Measurements from ENCODE around the gene MEGF11. TPM values are rescaled to one million over a fixed set of nuclear protein-coding genes. Genes with fewer than 3 reads are reported as not detected.

The MEGF11 gene
- total RNA-seq, 1 experiment from 2014 or later, result 0.09 TPM

- TF ChIP-seq CTCF (IDR thresholded peaks at IDR 0.05; ENCODE audit: unreplicated experiment), result no peak
- intact Hi-C loops (cut with micrococcal nuclease), result loop anchor here (5.0 kb wide), 1 partner anchor 97 kb away; the partner anchor contains the start of gene MAP2K1
- H3K36me3 Mint-ChIP-seq (ENCODE audit: insufficient read depth, unreplicated experiment), result peaks cover 4% of the 10 kb centered on the region
- no peak overlapping the region for H3K4me3 Mint-ChIP-seq (ENCODE audit: unreplicated experiment)
- no TSS peak for BruUV-seq (replicated peaks)
- ChIA-PET POLR2A (no interaction called here), CTCF (interaction anchor here (1.0 to 2.3 kb wide), 2 partner anchors 208 to 373 kb away, joined by 3 to 5 read pairs; no protein-coding TSS in a partner anchor)
- no peaks in the 10 kb centered on the region for H3K27me3 Mint-ChIP-seq (ENCODE audit: insufficient read depth, unreplicated experiment)
- peaks cover 11% of the 10 kb centered on the region for H3K4me1 Mint-ChIP-seq (ENCODE audit: insufficient read depth, unreplicated experiment)
- DNase-seq (ENCODE audit: unreplicated experiment), result no peak
- H3K9me3 Mint-ChIP-seq (ENCODE audit: unreplicated experiment), result no peaks in the 10 kb centered on the region
- H3K27ac Mint-ChIP-seq (ENCODE audit: low read depth, unreplicated experiment), result no peak overlapping the region
Observed at GRCh38 chr15:66290007-66290406, 36.5 kb upstream of the MEGF11 start.

- ChIA-PET CTCF (interaction anchor here (0.6 to 2.9 kb wide), 12 partner anchors 10 to 692 kb away, joined by 3 to 14 read pairs (median 4); no protein-coding TSS in a partner anchor), POLR2A (interaction anchor here (0.6 to 2.3 kb wide), 6 partner anchors 36 to 678 kb away, joined by 3 to 6 read pairs (median 3); partner anchors contain the start of genes INTS14, MAP2K1 and RAB11A)
- no peak overlapping the region for H3K4me3 Mint-ChIP-seq (ENCODE audit: unreplicated experiment)
- no peak overlapping the region for H3K27ac Mint-ChIP-seq (ENCODE audit: low read depth, unreplicated experiment)
- no peaks in the 10 kb centered on the region for H3K9me3 Mint-ChIP-seq (ENCODE audit: unreplicated experiment)
- H3K36me3 Mint-ChIP-seq (ENCODE audit: insufficient read depth, unreplicated experiment), result peaks cover 4% of the 10 kb centered on the region
- intact Hi-C loops (cut with micrococcal nuclease), result no loop called here
- H3K4me1 Mint-ChIP-seq (ENCODE audit: insufficient read depth, unreplicated experiment), result peaks cover 11% of the 10 kb centered on the region
- BruUV-seq (replicated peaks), result no TSS peak
- no peak for TF ChIP-seq CTCF (IDR thresholded peaks at IDR 0.05; ENCODE audit: unreplicated experiment)
- DNase-seq (ENCODE audit: unreplicated experiment), result no peak
- H3K27me3 Mint-ChIP-seq (ENCODE audit: insufficient read depth, unreplicated experiment), result no peaks in the 10 kb centered on the region
Observed at GRCh38 chr15:66288551-66289185, 35.1 kb upstream of the MEGF11 start.

GRCh38 chr15:66288093-66288492 lies 34.5 kb upstream of the MEGF11 start:
- Mint-ChIP-seq H3K9me3 (ENCODE audit: unreplicated experiment) (no peaks in the 10 kb centered on the region), H3K4me3 (ENCODE audit: unreplicated experiment) (no peak overlapping the region), H3K27ac (ENCODE audit: low read depth, unreplicated experiment) (no peak overlapping the region), H3K27me3 (ENCODE audit: insufficient read depth, unreplicated experiment) (no peaks in the 10 kb centered on the region), H3K36me3 (ENCODE audit: insufficient read depth, unreplicated experiment) (peaks cover 4% of the 10 kb centered on the region), H3K4me1 (ENCODE audit: insufficient read depth, unreplicated experiment) (peaks cover 11% of the 10 kb centered on the region)
- ChIA-PET POLR2A (interaction anchor here (0.6 to 2.3 kb wide), 5 partner anchors 99 to 677 kb away, joined by 3 to 6 read pairs (median 3); partner anchors contain the start of genes INTS14, MAP2K1 and RAB11A), CTCF (interaction anchor here (0.6 to 2.9 kb wide), 16 partner anchors 9 to 691 kb away, joined by 3 to 14 read pairs (median 4); no protein-coding TSS in a partner anchor)
- DNase-seq (ENCODE audit: unreplicated experiment), result no peak
- no peak for TF ChIP-seq CTCF (IDR thresholded peaks at IDR 0.05; ENCODE audit: unreplicated experiment)
- intact Hi-C loops (cut with micrococcal nuclease), result no loop called here
- BruUV-seq (replicated peaks), result no TSS peak

- no peaks in the 10 kb centered on the region for H3K9me3 Mint-ChIP-seq (ENCODE audit: unreplicated experiment)
- H3K4me1 Mint-ChIP-seq (ENCODE audit: insufficient read depth, unreplicated experiment), result peaks cover 9% of the 10 kb centered on the region
- POLR2A ChIA-PET, result interaction anchor here (0.9 to 2.3 kb wide), 4 partner anchors 99 to 677 kb away, joined by 3 to 6 read pairs (median 4); partner anchors contain the start of genes INTS14, MAP2K1 and RAB11A
- H3K27me3 Mint-ChIP-seq (ENCODE audit: insufficient read depth, unreplicated experiment), result no peaks in the 10 kb centered on the region
- intact Hi-C loops (cut with micrococcal nuclease), result loop anchor here (1.0 kb wide), 1 partner anchor 306 kb away; no protein-coding TSS in a partner anchor
- DNase-seq (ENCODE audit: unreplicated experiment), result peak; percentile 56
- CTCF ChIA-PET, result interaction anchor here (0.5 to 2.9 kb wide), 18 partner anchors 18 to 818 kb away, joined by 3 to 14 read pairs (median 4); partner anchors contain the start of gene RAB11A
- no TSS peak for BruUV-seq (replicated peaks)
- H3K27ac Mint-ChIP-seq (ENCODE audit: low read depth, unreplicated experiment), result no peak overlapping the region
- peaks cover 4% of the 10 kb centered on the region for H3K36me3 Mint-ChIP-seq (ENCODE audit: insufficient read depth, unreplicated experiment)
- TF ChIP-seq CTCF (IDR thresholded peaks at IDR 0.05; ENCODE audit: unreplicated experiment), result peak; percentile 31
- H3K4me3 Mint-ChIP-seq (ENCODE audit: unreplicated experiment), result no peak overlapping the region
Observed at GRCh38 chr15:66287461-66288057, 34.0 kb upstream of the MEGF11 start.
